AG09309 (cell line): Measurements from ENCODE around the gene L3MBTL3.
A peak's percentile ranks its signal among the peaks of the same experiment; 100 is the strongest.

Source experiments
- DNase-seq: peaks from one replicate; pipeline ENCODE4 v3.0.0-alpha.2; 2010; ENCODE audit warnings: low read depth
- H3K4me3 ChIP-seq: 2 replicates; pipeline ENCODE4 v1.5.1; 2011; ENCODE audit warnings: mild to moderate bottlenecking, low read depth, low read length, moderate library complexity; ENCODE audit not compliant: control insufficient read depth
- TF ChIP-seq, protein P1 (sequence below): IDR thresholded peaks from 2 replicates; pipeline ENCODE4 v1.5.1; 2011; ENCODE audit warnings: mild to moderate bottlenecking, low read depth, low read length, inconsistent platforms; ENCODE audit not compliant: insufficient read depth, control insufficient read depth; ENCODE audit errors: missing control alignments

Gene L3MBTL3

DNA sequence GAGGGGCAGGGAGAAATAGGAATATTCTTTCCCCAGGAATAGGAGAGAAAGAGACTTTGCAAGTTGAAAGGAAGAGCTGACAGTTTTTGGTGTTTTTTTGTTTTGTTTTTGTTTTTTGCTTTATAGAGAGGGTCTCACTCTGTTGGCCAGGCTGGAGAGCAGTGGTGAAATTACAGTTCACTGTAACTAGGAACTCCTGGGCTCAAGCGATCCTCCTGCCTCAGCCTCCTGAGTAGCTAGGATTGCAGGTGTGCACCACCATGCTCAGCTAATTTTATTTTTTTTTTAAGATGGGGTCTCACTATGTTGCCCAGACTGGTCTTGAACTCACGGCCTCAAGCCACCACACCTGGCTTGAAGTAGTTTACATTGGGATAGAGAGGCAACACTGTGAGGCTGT is 8.0 kb upstream of the L3MBTL3 start:
- no peak overlapping the region for H3K4me3 ChIP-seq
- TF ChIP-seq, protein P1, sequence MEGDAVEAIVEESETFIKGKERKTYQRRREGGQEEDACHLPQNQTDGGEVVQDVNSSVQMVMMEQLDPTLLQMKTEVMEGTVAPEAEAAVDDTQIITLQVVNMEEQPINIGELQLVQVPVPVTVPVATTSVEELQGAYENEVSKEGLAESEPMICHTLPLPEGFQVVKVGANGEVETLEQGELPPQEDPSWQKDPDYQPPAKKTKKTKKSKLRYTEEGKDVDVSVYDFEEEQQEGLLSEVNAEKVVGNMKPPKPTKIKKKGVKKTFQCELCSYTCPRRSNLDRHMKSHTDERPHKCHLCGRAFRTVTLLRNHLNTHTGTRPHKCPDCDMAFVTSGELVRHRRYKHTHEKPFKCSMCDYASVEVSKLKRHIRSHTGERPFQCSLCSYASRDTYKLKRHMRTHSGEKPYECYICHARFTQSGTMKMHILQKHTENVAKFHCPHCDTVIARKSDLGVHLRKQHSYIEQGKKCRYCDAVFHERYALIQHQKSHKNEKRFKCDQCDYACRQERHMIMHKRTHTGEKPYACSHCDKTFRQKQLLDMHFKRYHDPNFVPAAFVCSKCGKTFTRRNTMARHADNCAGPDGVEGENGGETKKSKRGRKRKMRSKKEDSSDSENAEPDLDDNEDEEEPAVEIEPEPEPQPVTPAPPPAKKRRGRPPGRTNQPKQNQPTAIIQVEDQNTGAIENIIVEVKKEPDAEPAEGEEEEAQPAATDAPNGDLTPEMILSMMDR = no peak
- DNase-seq = no peak

DNA sequence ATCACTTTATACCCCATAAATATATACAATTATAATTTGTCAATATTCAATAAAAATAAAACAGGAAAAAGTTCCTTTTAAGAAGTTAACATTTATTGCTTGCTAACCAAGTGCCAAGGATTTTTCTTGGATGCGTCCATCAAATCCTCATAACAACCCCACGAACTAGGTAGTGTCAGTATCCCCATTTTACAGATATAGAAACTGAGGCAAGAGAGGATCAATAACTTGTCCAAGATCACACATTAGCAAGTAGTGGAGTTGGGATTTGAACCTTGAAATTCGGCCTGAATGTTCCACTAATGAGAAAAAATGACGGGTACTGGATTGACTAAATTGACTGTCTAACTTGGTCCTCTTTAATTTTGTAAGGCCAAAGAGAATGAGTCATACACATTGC is 5.7 kb upstream of the L3MBTL3 start:
- no peak overlapping the region for H3K4me3 ChIP-seq
- TF ChIP-seq, protein P1 = no peak
- no peak for DNase-seq

DNA sequence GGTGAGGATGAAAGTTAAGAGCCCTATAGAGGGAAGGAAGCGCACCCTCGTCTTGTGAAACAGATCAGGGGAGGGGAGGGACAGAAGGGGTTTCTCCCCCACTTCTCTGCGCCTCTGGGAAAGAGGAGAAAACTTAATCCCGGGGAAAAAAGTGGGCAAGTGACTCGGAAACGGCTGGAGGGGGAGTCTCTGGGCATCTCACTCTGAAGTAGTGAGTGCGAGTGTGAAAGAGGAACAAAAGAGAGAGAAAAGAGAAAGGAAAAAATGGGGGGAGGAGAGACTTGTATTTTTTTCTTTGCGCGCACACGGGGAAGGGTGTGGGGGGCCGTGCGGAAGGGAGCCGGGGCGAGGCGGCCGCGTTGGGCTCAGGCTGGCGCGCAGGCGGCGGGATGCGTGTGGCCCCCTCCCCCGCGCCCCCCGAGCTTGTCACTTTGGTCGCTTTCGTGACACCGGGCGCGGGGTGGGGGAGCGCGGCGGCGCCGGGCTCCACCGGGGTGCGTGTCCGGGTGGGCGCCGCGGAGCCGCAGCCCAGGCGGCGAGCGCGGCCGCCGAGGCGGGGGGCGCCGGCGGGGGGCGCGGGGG is 454 bp downstream of the L3MBTL3 start:
- TF ChIP-seq, protein P1 = no peak
- DNase-seq = no peak

DNA sequence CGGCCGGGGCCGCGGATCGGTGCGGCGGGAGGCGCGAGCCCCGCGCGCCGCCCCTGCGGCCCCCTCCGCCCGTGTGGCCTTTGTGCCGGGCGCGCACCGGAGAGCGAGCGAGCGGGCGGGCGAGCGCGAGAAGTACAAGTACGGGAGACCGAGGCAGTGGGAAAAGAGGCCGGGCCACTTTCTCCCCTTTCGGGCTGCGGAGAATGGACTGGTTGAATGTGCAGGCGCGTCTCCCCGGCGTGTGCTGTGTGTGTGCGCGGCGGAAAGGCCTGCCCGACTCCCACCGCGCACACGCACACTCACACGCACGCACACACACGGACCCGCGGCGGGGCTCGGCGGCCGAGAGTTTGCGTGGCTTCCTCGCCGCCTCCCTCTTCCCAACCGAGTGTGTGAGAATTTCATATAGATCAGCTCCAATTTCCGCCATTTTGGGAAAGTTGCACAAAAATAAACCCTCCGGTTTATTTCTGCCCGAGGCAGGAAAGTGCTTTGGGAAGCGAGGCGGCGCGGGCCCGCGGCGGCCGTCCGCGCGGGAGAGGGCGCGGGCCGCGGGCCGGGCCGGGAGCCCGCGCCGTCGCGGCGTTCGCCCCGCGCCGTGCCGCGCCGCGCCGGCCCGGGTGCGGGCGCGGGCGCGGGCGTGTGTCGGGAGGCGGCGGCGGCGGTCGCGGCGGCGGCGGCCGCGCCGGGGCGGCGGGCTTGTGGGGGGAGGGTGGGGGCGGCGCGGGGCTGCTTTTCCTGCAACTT is 1.1 kb downstream of the L3MBTL3 start:
- TF ChIP-seq, protein P1 = no peak
- DNase-seq = no peak

More for the DNA sequence above, 454 bp downstream of the L3MBTL3 start:
- H3K4me3 ChIP-seq = peak overlapping the region; percentile 95

DNA sequence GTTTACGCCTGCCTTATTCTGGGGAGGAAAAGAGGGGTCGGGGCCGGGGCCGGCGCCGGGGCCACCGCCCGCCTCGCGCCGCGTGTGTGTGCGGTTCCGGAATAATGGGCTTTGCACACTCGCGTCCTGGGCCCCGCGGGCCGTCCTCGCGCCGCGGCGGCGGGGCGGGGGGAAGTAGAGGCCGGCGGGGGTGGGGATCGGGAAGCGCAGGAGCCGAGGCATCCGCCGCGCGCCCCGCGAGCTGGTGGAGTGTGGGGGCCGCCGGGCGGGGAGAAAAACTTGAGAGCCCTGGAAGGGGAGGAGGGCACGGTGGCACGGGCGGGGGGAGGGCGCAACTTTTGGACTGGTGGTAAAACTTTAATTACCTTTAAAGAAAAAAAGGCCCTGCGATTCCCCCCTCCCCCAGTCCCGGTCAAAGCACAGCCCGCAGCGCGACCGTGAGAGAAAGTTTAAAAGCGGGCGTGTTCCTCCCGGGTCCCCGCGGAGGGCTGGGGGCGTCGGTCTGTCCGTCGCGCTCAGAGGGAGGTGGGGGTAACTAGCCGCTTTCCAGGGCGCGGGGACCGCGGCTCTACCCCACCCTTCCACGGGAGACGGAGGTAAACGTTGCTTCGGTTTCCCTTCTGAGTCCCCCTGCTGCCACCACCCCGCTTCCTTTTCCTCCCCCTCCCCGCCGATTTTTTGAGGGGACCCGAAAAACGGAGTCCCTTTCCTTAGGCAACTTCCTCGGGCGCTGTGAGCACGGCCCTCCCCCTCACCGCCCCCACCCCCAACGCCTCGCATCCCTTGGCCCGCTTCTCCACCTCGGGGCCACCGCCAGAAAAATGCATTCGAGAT is 1.9 kb downstream of the L3MBTL3 start:
- TF ChIP-seq, protein P1 = no peak
- no peak for DNase-seq
- H3K4me3 ChIP-seq = peak overlapping the region; percentile 95

More for the DNA sequence above, 1.1 kb downstream of the L3MBTL3 start:
- H3K4me3 ChIP-seq = peak overlapping the region; percentile 95

DNA sequence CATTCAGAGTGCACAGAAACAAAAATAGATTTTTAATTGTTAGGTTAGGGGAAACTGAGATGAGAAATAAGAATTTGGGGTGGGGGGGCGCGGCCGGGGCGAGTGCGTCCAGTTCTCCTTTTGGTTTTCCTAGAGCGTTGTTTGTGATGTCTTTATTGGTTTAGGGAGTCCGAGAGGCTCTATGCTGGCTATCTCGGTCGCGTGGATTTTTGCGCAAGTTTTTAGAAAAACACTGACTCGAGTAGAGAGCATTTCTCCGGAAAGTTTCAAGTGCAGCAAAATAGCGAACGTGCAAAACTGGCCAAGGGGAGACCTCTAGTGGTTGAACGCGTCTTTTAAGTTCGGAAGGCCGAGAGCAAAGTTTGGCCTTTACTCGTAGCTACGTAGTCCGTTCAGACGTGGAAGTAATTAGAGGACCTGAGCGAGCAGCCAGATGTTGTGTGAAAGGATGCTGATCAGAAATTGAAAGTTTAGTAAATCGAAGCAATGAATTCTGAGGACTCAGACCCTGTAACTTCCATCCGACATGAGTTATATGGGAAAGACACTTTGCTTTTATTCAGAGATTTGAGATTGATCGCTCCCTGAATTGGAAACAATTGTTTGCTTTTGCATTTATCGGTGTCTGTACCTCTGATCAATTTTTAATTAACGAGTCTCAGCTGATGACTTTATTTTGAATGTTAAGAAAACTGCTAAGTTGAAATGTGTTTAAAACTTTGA is 2.7 kb downstream of the L3MBTL3 start:
- peak overlapping the region; percentile 95 for H3K4me3 ChIP-seq
- peak; percentile 87 for DNase-seq
- TF ChIP-seq, protein P1 = peak; percentile 78
